D721Med (cell line): ENCODE data around the gene GAB2.
A peak's percentile ranks its signal among the peaks of the same experiment; 100 is the strongest.

ENCODE experiments used
- DNase-seq: peaks from one replicate; pipeline ENCODE4 v3.0.0; 2011; ENCODE audit warnings: low spot score; ENCODE audit not compliant: insufficient read length
- FAIRE-seq: peaks from 2 replicates; lab custom pipeline; 2011; peaks lifted over from hg19 to GRCh38; lab: Jason Lieb, UNC
- CTCF ChIP-seq: IDR thresholded peaks from 2 replicates; pipeline ENCODE4 v1.5.1; 2012; ENCODE audit warnings: mild to moderate bottlenecking, control low read depth; ENCODE audit not compliant: insufficient read depth; ENCODE audit errors: missing control alignments

The GAB2 gene

DNA sequence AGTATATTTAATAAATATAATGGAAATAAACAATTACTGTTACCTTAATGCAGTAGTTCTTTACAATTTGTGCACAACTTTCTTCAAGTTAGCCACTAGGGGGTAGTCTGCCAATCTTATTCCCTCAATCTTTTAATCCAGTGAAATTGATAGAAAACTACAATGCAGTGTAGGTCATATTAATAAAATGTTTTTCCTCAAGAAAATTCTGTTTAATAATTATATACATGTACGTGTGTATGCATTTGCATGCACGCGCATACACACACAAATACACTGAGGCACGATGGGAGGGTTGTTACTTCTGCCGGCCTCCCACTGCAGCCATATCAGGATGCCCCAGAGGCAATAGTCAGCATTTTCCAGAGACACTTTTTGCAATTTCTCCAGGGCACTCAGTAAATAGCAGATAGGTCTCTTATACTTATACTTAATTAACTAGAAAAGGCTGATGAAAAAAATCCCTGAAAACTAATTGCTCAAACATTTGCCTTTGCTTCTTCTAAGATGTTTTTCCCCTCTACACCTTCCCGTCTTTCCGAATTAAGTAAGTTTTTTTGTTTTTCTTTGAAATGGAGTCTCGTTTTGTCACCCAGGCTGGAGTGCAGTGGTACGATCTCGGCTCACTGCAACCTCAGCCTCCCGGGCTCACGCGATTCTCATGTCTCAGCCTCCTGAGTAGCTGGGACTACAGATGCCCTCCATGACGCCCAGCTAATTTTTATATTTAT is 3.1 kb downstream of the GAB2 start:
- DNase-seq (no peak), FAIRE-seq (no peak)
- peak; percentile 59 for TF ChIP-seq CTCF

GRCh38 chr11:78408619-78409018 is 9.0 kb downstream of the GAB2 start:
- FAIRE-seq (no peak), DNase-seq (no peak)
- no peak for TF ChIP-seq CTCF

DNA sequence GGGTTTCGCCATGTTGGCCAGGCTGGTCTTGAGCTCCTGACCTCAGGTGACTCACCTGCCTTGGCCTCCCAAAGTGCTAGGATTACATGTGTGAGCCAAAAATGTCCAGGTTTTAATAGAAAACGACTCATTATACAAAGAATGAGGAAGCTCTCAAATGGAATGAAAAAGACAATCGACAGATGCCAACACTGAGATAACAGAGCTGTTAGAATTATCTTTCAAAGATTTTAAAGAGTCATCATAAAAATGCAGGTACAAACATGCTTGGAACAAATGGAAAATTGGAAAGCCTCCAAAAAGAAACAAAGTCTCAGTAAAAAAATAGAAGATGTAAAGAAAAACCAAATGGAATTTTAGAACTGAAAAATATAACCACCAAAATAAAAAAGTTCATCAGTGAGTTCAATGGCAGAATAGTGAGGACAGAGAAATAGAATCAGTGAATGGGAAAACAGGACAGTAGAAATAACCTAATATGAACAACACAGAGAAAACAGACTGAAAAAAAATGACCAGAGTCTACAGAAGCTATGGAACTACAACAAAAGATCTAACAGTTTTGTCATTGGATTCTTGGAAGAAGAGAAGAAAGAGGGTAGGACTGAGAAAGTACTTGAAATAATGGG is 10.9 kb downstream of the GAB2 start:
- DNase-seq (no peak), FAIRE-seq (no peak)

DNA sequence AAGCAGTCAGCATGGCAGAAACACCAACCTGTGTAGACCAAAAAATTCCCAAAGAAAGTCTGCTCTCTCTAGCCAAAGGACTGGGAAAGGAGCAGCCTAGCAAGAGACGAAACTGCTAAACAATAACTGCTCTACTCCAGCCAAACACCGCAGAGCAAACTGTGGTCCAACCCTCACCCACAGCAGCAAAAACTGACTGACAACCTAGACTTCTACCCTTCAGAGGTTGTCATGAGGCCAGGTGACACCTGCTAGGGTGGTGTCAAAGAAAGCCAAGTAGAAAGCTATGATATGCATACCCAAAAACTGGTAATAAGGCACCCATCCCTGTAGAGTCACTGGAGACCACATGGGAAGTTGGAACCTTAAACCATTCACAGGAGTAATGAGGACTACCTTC is 11.8 kb downstream of the GAB2 start:
- DNase-seq (no peak), FAIRE-seq (no peak)
- TF ChIP-seq CTCF = no peak

More for the DNA sequence above, 10.9 kb downstream of the GAB2 start:
- no peak for TF ChIP-seq CTCF

DNA sequence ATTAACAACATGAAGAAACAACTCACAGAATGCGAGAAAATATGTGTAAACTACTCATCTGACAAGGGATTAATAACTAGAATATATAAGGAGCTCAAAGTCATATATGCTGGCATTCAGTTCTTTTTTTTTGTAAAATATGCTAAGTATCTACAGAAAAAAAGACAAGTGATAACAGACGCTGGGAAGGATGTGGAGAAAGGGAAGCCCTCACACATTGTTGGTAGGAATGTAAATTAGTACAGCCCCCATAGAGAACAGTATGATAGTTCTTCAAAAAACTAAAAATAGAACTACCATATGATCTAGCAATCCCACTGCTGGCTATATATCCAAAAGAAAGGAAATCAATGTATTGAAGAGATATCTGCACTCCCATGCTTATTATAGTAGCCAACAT is 13.8 kb downstream of the GAB2 start:
- FAIRE-seq (no peak), DNase-seq (no peak)
- no peak for TF ChIP-seq CTCF

GRCh38 chr11:78402847-78403246 is 14.8 kb downstream of the GAB2 start:
- no peak for TF ChIP-seq CTCF
- no peak for DNase-seq
- no peak for FAIRE-seq

DNA sequence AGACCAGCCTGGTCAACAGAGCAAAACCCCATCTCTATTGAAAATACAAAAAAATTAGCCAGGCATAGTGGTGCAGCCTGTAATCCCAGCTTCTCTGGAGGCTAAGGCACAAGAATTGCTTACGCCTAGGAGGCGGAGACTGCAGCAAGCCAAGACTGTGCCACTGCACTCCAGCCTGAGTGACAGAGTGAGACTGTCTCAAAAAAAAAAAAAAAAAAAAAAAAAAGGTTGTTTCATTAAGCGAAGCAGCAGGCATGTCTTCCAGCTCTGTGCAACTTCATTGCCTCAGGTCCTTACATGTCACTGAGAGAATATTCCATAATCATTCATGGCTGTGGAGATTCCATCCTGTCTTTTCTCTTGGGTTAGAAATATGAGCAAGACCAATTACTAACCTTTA is 16.9 kb downstream of the GAB2 start:
- TF ChIP-seq CTCF = no peak
- FAIRE-seq (no peak), DNase-seq (no peak)
